ENCODE measurements around the gene ERCC6L. TPM values are rescaled to one million over a fixed set of nuclear protein-coding genes. Genes with fewer than 3 reads are reported as not detected.

Gene ERCC6L
- total and polyA plus RNA-seq, 2 of the 13 experiments (the other 11 are each of a cell fraction or from before 2014, with no cell fraction given) = 0.86 to 9.5 TPM

GRCh38 chrX:72258174-72258573 is 19.3 kb upstream of the ERCC6L start (continued):
- TF ChIP-seq ZNF646 (CRISPR knock-in tag; IDR thresholded peaks at IDR 0.05) (peak; percentile 79), NFIC (IDR thresholded peaks at IDR 0.05; ENCODE audit: low read length) (peak; percentile 72), ZBED4 (CRISPR knock-in tag; IDR thresholded peaks at IDR 0.05; ENCODE audit: borderline replicate concordance) (0 out of 2 replicates have a peak, but pooled peaks have one; percentile 41), FOSL1 (CRISPR knock-in tag; IDR thresholded peaks at IDR 0.05; ENCODE audit: borderline replicate concordance) (peak; percentile 63; the same call in 1 of the 2 replicates), ZC3H13 (CRISPR knock-in tag; IDR thresholded peaks at IDR 0.05) (no peak), TEAD3 (CRISPR knock-in tag; optimal IDR thresholded peaks at IDR 0.05; ENCODE audit: borderline replicate concordance) (peak; percentile 93), POGZ (CRISPR knock-in tag; IDR thresholded peaks at IDR 0.05) (no peak), ZMYM3 (CRISPR knock-in tag; IDR thresholded peaks at IDR 0.05) (0 out of 2 replicates have a peak, but pooled peaks have one; percentile 36), SAP130 (CRISPR knock-in tag; IDR thresholded peaks at IDR 0.05; ENCODE audit: low read depth) (peak; percentile 40; the same call in 1 of the 2 replicates), ZNF143 (CRISPR knock-in tag; IDR thresholded peaks at IDR 0.05) (peak; percentile 76), ZNF777 (CRISPR knock-in tag; IDR thresholded peaks at IDR 0.05) (no peak), SOX13 (IDR thresholded peaks at IDR 0.05) (no peak), SOX13 (CRISPR knock-in tag; conservative IDR thresholded peaks at IDR 0.05 in 1 of 2, IDR thresholded peaks at IDR 0.05 in 1 of 2) (0 out of 4 replicates have a peak, but pooled peaks of 1 of the 2 experiments have one; percentile 9), SYNCRIP (IDR thresholded peaks at IDR 0.05; ENCODE audit: insufficient read depth, low read depth, low read length) (no peak), FOXA1 (IDR thresholded peaks at IDR 0.05) (no peak), FOXA1 (CRISPR knock-in tag; IDR thresholded peaks at IDR 0.05) (0 out of 2 replicates have a peak, but pooled peaks have one; percentile 13), SALL1 (CRISPR knock-in tag; IDR thresholded peaks at IDR 0.05) (peak; percentile 65), HNF4G (IDR thresholded peaks at IDR 0.05; ENCODE audit: borderline replicate concordance, low read depth, low read length) (peak; percentile 24; the same call in 1 of the 2 replicates), HNF4G (CRISPR knock-in tag; IDR thresholded peaks at IDR 0.05; ENCODE audit: borderline replicate concordance, low read depth) (0 out of 2 replicates have a peak, but pooled peaks have one; percentile 48), ZNF740 (CRISPR knock-in tag; IDR thresholded peaks at IDR 0.05) (peak; percentile 45; the same call in 1 of the 2 replicates)

Data from HepG2 (cell line).